Measurements from ENCODE around the gene CTBP1.

Gene CTBP1

GRCh38 chr4:1193206-1194009 is 55.5 kb downstream of the CTBP1 start:
- DNase-seq = no peak

GRCh38 chr4:1192493-1193205 is 56.3 kb downstream of the CTBP1 start:
- no peak for DNase-seq

GRCh38 chr4:1192091-1192492 is 56.8 kb downstream of the CTBP1 start:
- DNase-seq = no peak

GRCh38 chr4:1191621-1192020 is 57.3 kb downstream of the CTBP1 start:
- no peak for DNase-seq

GRCh38 chr4:1187182-1187581 is 61.7 kb downstream of the CTBP1 start:
- peak; percentile 74 for DNase-seq

GRCh38 chr4:1183985-1184773 is 64.8 kb downstream of the CTBP1 start:
- peak; percentile 63 for DNase-seq

- no peak for DNase-seq
These were observed 66.6 kb downstream of the CTBP1 start for GRCh38 chr4:1182313-1182712.

- no peak for DNase-seq
These were observed 68.3 kb downstream of the CTBP1 start for GRCh38 chr4:1180663-1181062.

GRCh38 chr4:1179976-1180375 is 69.0 kb downstream of the CTBP1 start:
- DNase-seq = no peak

GRCh38 chr4:1179089-1179441 is 69.9 kb downstream of the CTBP1 start:
- no peak for DNase-seq

- no peak for DNase-seq
These were observed 70.4 kb downstream of the CTBP1 start for GRCh38 chr4:1178300-1179088.

GRCh38 chr4:1177274-1178141 is 71.4 kb downstream of the CTBP1 start:
- DNase-seq = no peak

GRCh38 chr4:1176398-1177273 is 72.3 kb downstream of the CTBP1 start:
- no peak for DNase-seq

- no peak for DNase-seq
These were observed 73.2 kb downstream of the CTBP1 start for GRCh38 chr4:1175635-1176229.

- no peak for DNase-seq
These were observed 73.8 kb downstream of the CTBP1 start for GRCh38 chr4:1174941-1175634.

GRCh38 chr4:1172971-1173757 is 75.8 kb downstream of the CTBP1 start:
- DNase-seq = no peak

GRCh38 chr4:1172228-1172851 is 76.6 kb downstream of the CTBP1 start, which contains the start of gene SPON2:
Gene SPON2, minus strand, starts transcription at chr4:1172583.
- DNase-seq = no peak
